ENCODE data around the gene ARHGAP24.

DNA sequence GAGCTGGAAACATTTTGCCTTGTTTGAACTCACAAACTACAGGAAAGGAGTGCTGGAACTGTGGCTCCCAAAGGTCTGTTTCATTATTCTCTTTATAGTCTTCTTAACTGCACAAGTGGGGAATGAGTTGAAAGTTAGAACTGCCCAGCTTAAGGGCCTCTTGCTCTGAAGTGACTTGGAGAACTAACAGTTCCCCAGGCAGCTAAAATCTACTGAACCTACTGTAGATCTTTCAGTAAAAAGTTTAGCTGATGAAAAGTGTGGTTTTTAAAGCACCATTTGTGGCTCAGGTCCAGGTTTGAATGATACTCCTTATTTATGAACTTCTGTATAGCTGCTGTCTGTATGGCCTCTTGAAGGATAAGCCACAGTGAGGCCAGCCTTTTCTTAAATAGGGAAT lies 531.1 kb downstream of the ARHGAP24 start:
- no peak for TF ChIP-seq CTCF (IDR thresholded peaks at IDR 0.05)
- TF ChIP-seq POLR2A (IDR thresholded peaks at IDR 0.05), result no peak

Data from right lobe of liver (tissue), 4 donors.